Stimulated activated CD8-positive, alpha-beta memory T cell treated with anti-CD3 and anti-CD28 coated beads, Interleukin-4, amount 100 ng/mL, for 24 hours (primary cell): Measurements from ENCODE around the gene FRAS1.
"Not testable (repeated sequence)": the region's sequence is repeated elsewhere in the genome, so short reads cannot be mapped to it uniquely, and the experiment has no call there.

Experiments
- DNase-seq: peaks from one replicate; pipeline ENCODE4 v3.0.0-alpha.2; 2020; ENCODE audit warnings: low read depth

The FRAS1 gene

DNA sequence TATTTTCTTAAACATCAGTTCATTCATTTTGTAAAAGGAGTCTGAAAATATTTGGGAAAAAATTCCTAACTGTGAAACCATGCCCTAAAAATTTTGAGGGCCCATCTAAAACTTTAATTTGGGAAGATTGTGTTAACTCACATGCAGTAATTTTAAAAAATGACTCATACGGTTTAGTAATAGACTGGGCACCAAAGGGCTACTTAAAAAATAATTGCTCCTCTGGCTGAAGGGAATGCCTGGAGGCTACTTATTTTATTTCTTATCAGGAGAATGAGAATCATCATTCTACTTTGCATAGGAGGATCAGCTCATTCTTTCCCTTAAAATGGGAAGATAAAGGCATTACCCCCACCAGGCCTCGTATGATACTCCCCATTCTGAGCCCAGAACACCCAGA, 271.5 kb downstream of the FRAS1 start:
- not testable (repeated sequence) for DNase-seq

- no peak for DNase-seq
These were observed 274.1 kb downstream of the FRAS1 start for GRCh38 chr4:78331186-78331585.

DNA sequence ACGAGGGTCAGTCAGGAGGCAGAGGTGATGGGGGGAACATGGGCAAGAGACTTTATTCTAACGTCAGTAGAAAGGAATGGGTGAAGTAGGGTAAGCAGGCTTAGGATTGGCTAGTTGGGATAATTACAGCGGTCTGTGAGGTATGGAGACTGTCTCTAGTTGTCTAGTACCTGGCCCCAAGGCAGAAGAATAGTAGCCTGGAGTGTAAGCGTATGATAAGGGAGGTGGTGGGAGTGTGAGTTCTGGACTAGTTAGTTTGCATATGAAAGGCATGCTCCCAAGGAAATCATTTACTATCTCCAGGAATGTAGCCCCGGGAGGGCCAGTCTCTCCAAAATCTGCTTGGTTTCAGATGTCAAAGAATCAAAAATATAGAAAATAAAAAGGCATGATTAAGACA, 274.8 kb downstream of the FRAS1 start:
- DNase-seq: no peak

GRCh38 chr4:78332976-78333375, 275.9 kb downstream of the FRAS1 start:
- DNase-seq: no peak

DNA sequence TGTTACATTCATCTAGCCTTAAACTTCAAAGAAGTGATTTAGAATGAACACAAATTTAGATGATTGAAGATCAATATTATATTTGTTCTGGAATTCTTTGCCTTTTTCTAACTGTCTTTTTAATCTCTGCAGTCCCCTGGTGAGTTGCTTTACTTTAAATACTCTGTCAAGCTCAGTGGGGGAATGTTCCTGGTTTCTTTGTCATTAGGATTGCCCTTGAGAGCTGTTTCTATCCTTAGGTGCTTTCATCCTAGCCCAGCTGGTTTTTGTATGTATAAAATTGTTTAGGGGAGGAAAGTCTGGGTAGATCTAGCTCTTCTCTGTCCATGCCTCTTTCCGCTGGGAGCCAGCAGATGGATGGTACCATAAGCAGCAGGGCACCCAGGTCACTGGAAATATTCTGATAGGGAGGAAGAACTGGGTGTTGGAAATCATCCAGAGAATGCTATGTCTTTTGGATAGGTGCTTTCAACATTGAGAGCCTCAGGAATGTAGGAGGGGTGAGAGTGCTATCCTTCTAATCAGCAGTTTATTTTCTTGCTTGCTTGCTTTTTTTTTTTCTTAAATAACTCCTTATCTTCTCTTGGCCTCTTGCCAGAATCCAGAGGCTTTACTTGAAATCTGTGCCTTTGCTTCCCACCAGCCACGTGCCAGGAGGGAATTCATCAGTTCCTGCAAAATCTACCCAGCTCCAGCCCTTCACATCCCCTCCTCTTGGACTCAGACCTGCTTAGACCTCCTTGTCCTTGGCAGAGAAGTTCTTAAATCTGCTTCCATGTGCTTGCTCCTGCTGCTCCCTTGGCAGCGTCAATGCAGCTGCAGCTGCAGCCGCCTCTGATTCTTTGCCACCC, 279.2 kb downstream of the FRAS1 start:
- DNase-seq: no peak

DNA sequence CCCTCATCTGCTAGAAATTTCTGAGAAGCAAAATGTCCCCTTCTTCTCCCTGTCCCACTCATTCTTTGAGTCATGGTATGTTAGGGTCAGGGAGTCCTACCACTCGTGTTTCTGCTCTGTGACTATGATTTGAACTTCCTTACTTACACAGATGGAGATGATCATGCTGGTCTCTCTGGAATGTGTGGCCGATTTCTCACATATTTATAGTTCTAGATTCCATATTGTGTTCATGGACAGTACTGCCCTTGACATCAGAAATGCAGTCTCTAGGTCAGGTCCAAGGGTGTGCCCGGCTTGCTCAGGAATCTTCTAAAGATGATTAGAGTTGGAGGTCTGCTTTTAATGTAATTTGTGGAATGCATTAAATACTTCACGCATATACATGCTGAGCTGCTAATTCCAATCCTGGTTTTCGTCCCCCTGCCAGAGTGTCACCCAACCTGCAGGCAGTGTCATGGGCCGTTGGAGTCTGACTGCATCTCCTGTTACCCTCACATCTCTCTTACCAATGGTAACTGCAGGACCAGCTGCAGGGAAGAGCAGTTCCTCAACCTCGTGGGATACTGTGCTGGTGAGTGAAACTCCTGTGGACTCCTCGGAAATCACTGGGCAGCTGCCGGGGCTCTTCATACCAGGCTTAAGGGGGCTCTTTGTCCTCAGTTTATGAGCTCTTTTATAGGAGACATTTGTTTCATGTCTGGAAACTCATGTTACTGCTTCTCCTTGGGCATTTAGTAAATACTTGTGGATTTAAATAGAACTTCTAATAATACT, 280.3 kb downstream of the FRAS1 start:
- no peak for DNase-seq

DNA sequence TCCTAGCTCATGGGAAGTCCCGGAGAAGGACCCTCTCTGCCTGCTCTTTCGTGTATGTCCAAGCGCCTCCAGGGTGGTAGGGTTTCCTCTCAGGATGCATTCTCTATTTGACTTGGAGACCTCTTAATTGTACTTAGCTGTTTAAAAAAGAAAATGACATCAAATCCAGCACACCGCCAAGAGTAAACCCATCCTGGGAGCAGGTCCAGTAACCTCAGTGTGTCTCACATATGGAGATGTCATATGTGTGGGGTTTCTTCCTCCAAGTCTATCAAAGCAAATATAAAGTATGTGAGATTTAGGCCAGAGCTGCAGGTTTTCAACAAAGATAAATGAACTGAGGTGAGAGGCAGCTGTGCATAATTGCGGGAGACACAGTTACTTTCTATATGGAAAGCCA, 285.0 kb downstream of the FRAS1 start:
- DNase-seq: no peak

DNA sequence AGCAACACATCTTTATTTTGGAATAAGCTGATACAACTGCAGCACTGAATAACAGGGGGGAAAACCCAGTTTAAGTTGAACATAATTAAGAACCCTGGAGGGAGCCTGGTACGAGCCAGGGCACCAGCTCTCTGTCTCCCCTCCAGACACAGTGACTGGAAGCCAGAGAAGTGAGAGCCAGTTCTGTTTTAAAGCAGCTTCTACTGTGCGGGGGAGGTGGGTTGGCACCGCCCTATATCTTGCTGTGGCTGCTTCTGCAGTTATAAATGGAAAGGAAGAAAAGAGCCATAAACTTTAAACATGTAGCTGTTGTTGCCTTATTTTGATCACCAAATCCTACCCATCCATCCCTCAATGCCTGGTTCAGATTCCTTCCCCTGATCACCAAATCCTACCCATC, 286.6 kb downstream of the FRAS1 start:
- DNase-seq: no peak

- no peak for DNase-seq
These were observed 288.1 kb downstream of the FRAS1 start for GRCh38 chr4:78345237-78345636.

DNA sequence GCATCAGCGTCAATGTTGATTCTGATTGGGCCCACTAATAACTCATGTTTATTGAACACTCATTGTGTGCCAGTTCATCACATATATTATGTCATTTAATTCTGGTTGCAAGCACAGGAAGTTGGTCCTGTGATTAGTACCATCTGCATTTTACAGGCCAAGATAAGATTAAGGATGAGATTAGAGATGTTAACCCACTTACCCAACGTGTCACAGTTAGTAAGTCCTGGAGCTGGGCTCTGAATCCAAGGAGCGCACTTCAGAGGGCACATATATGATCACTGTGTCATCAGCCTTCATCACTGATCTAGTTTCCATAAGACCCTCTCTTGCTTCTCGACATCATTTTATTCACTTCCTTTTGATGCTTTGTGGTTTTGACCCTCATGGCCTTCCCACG, 289.1 kb downstream of the FRAS1 start:
- DNase-seq: no peak

GRCh38 chr4:78347527-78347926, 290.4 kb downstream of the FRAS1 start:
- DNase-seq: no peak

GRCh38 chr4:78353921-78354320, 296.8 kb downstream of the FRAS1 start:
- no peak for DNase-seq

DNA sequence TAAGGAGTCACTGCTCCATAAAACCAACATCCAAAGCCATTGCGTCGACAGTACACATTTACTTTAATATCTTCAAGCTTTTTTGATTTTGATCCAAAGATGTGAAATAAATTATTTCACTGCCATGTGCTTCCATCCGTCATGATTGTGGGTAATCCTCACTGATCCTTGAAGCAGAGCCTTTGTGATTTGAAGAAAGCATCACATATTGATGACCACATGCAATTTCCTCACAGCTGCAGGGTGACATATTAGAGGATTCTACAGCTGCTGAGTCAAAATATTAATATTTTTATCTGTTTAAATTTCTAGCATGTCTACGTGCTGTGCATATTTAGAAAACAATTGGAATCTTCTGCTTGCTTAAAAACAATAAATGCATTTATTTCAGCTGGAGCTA, 297.7 kb downstream of the FRAS1 start:
- no peak for DNase-seq

DNA sequence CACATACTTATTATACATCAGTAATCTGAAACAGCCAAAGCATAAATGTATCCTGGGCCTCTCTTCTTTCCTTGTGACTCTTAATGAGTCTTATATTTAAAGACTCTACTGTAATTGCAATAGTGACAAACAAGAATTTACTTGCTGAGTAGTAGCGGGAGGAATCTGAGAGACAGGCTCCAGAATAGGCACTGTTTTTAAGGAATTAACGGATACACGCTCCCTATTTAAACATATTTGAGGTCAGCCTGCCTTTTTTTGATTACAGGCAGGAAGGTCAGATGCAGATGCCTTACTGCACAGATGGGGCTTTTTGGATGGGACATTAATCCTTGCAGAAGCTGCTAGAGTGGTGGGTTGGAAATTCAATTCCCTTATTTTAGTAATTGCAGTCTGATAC, 298.2 kb downstream of the FRAS1 start:
- no peak for DNase-seq

- DNase-seq: no peak
These were observed 299.2 kb downstream of the FRAS1 start for GRCh38 chr4:78356251-78356786.

GRCh38 chr4:78357122-78357521, 300.0 kb downstream of the FRAS1 start:
- DNase-seq: no peak

GRCh38 chr4:78360466-78360865, 303.3 kb downstream of the FRAS1 start:
- no peak for DNase-seq

GRCh38 chr4:78361621-78362120, 304.5 kb downstream of the FRAS1 start:
- DNase-seq: no peak

DNA sequence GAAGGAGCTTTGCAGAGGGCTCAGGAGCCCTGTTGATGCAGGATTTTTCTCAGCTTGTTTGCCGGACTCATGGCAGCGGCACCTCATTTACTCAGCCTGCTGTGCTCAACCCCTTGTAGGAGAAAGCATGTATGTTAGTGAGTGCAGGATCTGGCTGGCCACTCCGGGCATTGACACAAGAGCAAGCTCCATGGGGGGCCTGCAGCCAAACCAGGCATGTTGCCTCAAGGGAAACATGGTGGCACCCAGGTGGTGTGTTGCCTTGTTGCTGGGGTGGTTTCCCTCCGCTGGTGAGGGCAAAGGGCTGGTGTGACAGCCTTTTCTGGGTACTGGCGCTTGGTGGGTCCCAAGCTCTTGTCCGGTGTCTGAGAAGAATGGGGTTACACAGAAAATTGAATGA, 305.2 kb downstream of the FRAS1 start:
- no peak for DNase-seq

DNA sequence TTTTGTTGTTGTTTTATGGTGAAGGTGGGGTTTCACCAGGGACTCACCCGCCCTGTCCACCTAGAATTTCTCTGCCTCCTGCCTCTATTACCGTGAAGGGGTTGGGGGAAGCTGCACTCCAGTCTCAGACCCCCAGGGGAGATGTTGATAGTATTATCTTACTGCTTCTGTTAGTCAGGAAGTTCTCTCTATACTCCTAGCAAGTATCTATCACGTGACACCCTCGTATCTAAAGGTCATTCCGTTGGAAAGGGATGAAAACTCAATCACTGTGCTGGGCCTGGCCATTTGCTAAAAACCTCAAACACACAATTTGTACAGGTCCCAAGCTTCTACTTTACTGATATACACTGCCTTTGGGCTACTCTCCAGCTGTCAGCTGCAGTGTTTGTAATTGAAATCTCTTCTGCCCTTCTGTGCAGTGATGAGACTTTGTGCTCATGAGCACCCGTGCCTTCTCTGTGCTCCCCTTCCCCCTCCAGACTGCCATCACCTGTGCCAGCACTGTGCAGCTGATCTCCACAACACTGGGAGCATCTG, 306.0 kb downstream of the FRAS1 start:
- DNase-seq: no peak

DNA sequence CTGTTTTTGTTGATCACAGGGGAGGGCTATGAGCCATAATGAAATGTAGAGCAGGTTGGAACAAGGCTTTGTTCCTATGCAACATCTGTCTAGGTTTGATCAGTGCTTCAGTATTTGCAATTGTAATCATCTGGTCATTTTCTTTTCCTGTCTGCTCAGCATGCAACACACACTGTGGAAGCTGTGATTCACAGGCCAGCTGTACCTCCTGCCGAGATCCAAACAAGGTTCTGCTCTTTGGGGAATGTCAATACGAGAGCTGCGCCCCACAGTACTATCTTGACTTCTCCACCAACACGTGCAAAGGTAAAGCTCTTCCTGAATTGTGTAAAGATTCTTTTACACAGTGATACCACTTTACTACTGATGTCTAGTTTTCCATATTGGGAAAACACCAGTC, 312.6 kb downstream of the FRAS1 start:
- DNase-seq: no peak

DNA sequence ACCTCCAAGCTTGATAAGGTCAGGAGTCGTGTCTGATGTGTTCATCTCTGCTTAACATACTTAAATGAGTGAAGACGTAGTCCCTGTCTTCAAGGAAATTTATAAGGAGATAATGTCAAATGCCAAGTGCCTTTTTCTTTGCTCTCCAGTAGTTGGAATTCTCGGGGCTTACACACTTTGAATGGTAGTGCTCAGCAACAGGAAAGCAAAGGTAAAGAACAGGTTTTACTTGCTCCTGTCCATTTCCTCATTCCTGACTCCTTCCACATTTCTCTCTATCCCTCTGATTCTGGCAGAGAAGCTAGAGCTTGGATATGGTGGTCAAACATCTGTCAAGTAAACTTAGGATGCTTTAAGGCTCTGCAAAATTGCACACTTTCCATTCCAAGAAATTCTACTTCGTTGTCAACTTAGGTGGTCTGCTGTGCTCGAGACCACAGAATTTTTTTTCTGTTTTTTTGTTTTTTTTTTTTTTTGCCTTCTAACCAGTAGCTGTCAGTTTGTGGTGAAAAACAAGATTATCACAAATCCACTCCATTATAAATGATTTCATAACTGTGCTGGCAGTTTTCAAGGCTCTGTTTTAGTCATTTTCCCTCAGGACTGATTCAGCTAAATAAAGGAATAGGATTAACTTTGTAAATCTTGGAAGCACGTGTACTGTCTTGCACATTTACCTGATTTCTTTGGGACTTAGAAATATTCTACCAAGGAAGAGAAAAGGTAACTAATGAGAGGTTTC, 313.7 kb downstream of the FRAS1 start:
- no peak for DNase-seq
